ENCODE results near the gene LIME1. TPM values are rescaled to one million over a fixed set of nuclear protein-coding genes. Genes with fewer than 3 reads are reported as not detected.

Gene LIME1
- total and polyA plus RNA-seq, 7 experiments from 2014 or later, result 96.8 to 366 (median 107) TPM

DNA sequence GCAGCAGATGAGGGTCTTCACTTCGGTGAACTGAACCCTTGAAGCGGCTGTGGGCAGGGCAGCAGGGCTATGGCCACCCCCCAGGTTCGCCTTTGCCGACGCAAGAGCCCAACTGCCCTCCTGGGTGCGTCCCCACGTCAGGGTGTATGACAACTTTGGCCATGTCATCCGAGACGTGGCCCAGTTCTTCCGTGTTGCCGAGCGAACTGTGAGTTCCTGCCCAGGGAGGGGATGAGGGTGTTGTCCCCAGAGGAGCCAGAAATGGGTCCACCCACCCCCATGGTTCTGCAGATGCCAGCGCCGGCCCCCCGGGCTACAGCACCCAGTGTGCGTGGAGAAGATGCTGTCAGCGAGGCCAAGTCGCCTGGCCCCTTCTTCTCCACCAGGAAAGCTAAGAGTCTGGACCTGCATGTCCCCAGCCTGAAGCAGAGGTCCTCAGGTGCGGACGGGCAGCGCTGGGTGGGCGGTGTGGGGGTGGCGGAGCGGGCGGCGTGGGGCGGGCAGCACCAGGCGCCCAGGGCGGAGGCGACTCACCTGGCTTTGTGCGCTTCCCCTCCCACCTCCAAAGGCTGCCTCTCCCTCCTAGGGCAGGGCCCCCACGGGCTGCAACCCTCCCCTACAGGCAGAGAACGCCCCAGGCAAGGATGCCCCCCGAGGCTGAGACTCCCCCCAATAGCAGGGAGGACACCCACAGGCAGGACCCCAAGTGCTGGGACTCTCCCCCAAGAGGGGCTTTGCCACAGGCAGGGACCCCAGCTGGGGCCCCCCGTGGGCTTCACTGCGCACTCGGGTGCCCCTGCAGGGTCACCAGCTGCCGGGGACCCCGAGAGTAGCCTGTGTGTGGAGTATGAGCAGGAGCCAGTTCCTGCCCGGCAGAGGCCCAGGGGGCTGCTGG lies 46.2 kb upstream of the LIME1 start:
- no peak overlapping the region for H3K4me3 Mint-ChIP-seq
- H3K27ac ChIP-seq (ENCODE audit: low read depth, low read length), result no peak overlapping the region
- H3K9me3 ChIP-seq (ENCODE audit: control insufficient read depth in 2 of 3, low read length in 3 of 3), result no peaks in the 10 kb centered on the region
- ChIA-PET CTCF (no interaction called here), POLR2A (interaction anchor here (0.6 to 1.4 kb wide), 2 partner anchors 12 kb away, joined by 3 read pairs; no protein-coding TSS in a partner anchor)
- ATAC-seq (no peak), DNase-seq (peak in 1 of 9 donors; percentile 5)
- H3K27me3 ChIP-seq (ENCODE audit: control insufficient read depth in 2 of 2, insufficient read depth in 2 of 2, low read length in 2 of 2), result no peaks in the 10 kb centered on the region
- H3K27me3 Mint-ChIP-seq, result peaks cover 0 to 2% (median 0%) of the 10 kb centered on the region in 5 donors
- peaks cover 0 to 16% (median 5%) of the 10 kb centered on the region in 7 donors for H3K4me1 Mint-ChIP-seq
- H3K27ac Mint-ChIP-seq, result no peak overlapping the region
- H3K4me1 ChIP-seq (ENCODE audit: control insufficient read depth in 2 of 2, insufficient read depth in 2 of 2, low read length in 2 of 2), result peaks cover 0 to 16% of the 10 kb centered on the region in 2 donors
- peaks cover 0 to 5% (median 0%) of the 10 kb centered on the region in 11 donors for H3K9me3 Mint-ChIP-seq
- H3K36me3 Mint-ChIP-seq, result peaks cover 0 to 10% (median 0%) of the 10 kb centered on the region in 5 donors
- intact Hi-C loops (cut with micrococcal nuclease), result no loop called here
- no peak overlapping the region for H3K4me3 ChIP-seq (ENCODE audit: low read length)
- peaks cover 0 to 11% (median 0%) of the 10 kb centered on the region in 3 experiments for H3K36me3 ChIP-seq (ENCODE audit: control insufficient read depth in 2 of 3, insufficient read depth in 3 of 3, low read length in 3 of 3)

DNA sequence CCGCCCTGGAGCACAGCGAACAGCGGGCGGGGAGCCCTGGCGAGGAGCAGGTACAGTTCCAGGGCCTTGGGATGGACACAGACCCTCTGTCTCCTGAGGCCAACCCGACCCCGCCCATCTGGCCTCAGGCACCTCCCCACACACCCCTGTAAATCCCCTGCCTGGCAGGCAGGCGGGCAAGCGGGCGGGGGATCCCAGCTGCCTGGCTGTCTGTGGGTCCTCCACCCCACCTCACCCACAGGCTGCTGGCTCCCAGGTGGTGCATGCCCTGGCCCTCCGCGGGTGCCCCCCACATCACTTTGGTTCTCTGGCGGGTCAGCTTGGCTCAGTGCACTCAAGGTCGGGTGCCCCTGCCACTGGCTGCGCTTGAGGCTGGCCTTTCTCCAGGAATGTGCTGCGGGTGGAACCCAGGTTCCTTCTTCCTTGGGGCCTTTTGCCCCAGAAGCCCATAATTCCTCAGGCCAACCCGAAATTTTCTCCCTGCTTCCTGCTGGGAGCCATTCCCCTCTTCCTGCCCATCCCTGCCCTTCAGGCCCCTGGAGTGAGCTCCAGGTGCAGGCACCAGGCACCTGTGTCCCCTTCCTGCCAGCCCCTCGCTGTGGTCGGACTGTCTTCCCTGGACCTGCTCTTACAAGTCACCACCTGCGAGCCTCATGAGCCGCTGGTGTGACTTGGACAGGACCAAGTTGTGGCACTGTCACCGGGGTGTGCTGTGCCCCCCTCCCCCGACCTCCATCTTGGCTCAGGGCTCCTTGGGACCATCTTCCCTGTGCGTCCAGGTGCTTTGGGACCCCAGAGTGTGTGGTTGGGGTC lies 45.4 kb upstream of the LIME1 start:
- peaks cover 0 to 10% (median 0%) of the 10 kb centered on the region in 5 donors for H3K36me3 Mint-ChIP-seq
- Histone ChIP-seq H3K4me1 (ENCODE audit: control insufficient read depth in 2 of 2, insufficient read depth in 2 of 2, low read length in 2 of 2) (peaks cover 2 to 23% of the 10 kb centered on the region in 2 donors), H3K36me3 (ENCODE audit: control insufficient read depth in 2 of 3, insufficient read depth in 3 of 3, low read length in 3 of 3) (peaks cover 0 to 14% (median 0%) of the 10 kb centered on the region in 3 experiments), H3K27ac (ENCODE audit: low read depth, low read length) (no peak overlapping the region), H3K9me3 (ENCODE audit: control insufficient read depth in 2 of 3, low read length in 3 of 3) (no peaks in the 10 kb centered on the region), H3K27me3 (ENCODE audit: control insufficient read depth in 2 of 2, insufficient read depth in 2 of 2, low read length in 2 of 2) (no peaks in the 10 kb centered on the region), H3K4me3 (ENCODE audit: low read length) (no peak overlapping the region)
- DNase-seq (peak in 1 of 9 donors; percentile 4), ATAC-seq (no peak)
- H3K27me3 Mint-ChIP-seq, result peaks cover 0 to 2% (median 0%) of the 10 kb centered on the region in 5 donors
- CTCF ChIA-PET, result no interaction called here
- H3K4me1 Mint-ChIP-seq, result peaks cover 2 to 16% (median 7%) of the 10 kb centered on the region in 7 donors
- peak overlapping the region in 3 of 9 donors; percentile 32 to 46 (median 33) for H3K27ac Mint-ChIP-seq
- intact Hi-C loops (cut with micrococcal nuclease), result no loop called here
- POLR2A ChIA-PET, result no interaction called here
- H3K4me3 Mint-ChIP-seq, result no peak overlapping the region
- H3K9me3 Mint-ChIP-seq, result peaks cover 0 to 5% (median 0%) of the 10 kb centered on the region in 11 donors

DNA sequence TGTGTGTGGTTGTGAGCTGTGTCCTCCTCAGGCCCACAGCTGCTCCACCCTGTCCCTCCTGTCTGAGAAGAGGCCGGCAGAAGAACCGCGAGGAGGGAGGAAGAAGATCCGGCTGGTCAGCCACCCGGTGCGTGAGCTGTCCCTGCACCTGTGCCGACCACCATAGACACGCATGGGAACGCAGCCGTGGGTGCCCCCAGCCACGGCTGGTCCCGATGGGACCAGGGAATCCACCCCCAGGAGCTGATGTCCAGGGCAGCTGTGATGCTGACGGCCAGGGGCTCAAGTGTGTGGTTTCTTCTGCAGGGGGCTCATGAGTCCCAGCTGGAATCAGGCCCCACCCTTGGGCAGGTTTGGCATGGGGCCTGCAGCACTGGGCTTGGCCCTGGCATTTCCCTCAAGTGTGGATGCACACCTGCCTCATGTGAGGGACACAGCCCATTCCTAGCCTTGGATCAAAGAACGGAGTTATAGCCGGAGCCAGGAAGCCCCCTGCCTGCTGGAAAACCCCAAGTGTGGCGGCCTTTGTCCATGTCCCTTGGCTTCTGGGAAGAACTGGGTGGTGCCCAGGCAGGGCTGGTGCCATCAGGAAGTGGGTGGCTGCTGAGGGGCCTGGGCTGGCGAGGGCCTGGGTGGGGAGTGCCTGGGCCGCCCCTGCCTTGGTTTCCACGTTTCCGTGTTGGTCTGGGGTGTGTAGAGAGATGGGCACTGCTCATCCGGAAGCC lies 44.6 kb upstream of the LIME1 start:
- H3K36me3 ChIP-seq (ENCODE audit: control insufficient read depth in 2 of 3, insufficient read depth in 3 of 3, low read length in 3 of 3), result peaks cover 0 to 14% (median 0%) of the 10 kb centered on the region in 3 experiments
- Mint-ChIP-seq H3K36me3 (peaks cover 0 to 10% (median 0%) of the 10 kb centered on the region in 5 donors), H3K4me3 (no peak overlapping the region), H3K4me1 (peaks cover 5 to 18% (median 7%) of the 10 kb centered on the region in 7 donors), H3K27ac (peak overlapping the region in 2 of 9 donors; percentile 32 to 33), H3K27me3 (peaks cover 0 to 2% (median 0%) of the 10 kb centered on the region in 5 donors), H3K9me3 (peaks cover 0 to 5% (median 0%) of the 10 kb centered on the region in 11 donors)
- no peaks in the 10 kb centered on the region for H3K9me3 ChIP-seq (ENCODE audit: control insufficient read depth in 2 of 3, low read length in 3 of 3)
- no peak overlapping the region for H3K4me3 ChIP-seq (ENCODE audit: low read length)
- ATAC-seq (no peak), DNase-seq (peak in 1 of 9 donors; percentile 5)
- intact Hi-C loops (cut with micrococcal nuclease), result no loop called here
- peaks cover 9 to 24% of the 10 kb centered on the region in 2 donors for H3K4me1 ChIP-seq (ENCODE audit: control insufficient read depth in 2 of 2, insufficient read depth in 2 of 2, low read length in 2 of 2)
- H3K27ac ChIP-seq (ENCODE audit: low read depth, low read length), result no peak overlapping the region
- no peaks in the 10 kb centered on the region for H3K27me3 ChIP-seq (ENCODE audit: control insufficient read depth in 2 of 2, insufficient read depth in 2 of 2, low read length in 2 of 2)
- ChIA-PET POLR2A (interaction anchor here (0.7 kb wide), 1 partner anchor 11 kb away, joined by 3 read pairs; no protein-coding TSS in a partner anchor), CTCF (no interaction called here)

DNA sequence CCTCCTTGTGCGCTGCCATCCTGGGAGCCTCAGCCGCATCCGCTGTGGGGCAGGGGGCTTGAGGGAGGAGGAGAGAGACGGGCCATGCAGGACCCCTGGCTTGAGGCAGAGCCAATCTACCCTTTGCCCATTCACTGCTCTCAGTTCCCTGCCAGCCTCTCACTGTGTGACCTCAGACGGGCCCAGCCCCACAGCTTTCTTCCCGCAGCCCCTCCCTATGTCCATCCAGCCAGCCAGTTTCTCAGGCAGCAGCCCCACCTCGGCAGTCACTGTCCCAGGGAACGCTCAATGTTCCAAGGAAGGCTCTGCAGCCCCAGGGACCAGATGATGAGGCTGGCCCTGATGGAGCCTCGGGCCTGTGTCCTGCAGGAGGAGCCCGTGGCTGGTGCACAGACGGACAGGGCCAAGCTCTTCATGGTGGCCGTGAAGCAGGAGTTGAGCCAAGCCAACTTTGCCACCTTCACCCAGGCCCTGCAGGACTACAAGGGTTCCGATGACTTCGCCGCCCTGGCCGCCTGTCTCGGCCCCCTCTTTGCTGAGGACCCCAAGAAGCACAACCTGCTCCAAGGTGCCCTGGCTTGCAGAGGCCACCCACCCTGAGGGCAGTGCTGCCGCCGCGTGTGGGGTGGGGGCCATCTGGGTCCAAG lies 43.9 kb upstream of the LIME1 start:
- DNase-seq, result peak in 1 of 9 donors; percentile 7

DNA sequence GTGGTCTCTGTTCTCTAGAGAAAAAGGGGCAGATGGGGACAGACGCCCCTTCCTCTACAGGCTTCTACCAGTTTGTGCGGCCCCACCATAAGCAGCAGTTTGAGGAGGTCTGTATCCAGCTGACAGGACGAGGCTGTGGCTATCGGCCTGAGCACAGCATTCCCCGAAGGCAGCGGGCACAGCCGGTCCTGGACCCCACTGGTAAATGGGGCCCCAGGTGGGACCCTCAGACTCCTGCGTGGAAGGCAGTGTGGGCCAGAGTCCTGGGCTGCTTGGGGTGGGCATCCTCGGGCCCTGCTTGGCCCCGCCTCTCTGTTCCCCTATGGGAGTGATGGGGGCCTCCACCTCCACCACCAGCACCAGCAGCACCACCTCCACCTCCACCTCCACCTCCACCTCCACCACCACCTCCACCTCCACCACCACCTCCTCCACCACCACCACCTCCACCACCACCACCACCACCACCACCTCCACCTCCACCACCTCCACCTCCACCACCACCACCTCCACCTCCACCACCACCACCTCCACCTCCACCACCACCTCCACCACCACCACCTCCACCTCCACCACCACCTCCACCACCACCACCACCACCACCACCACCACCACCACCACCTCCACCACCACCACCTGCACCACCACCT lies 43.3 kb upstream of the LIME1 start:
- H3K27me3 Mint-ChIP-seq, result peaks cover 0 to 2% (median 0%) of the 10 kb centered on the region in 5 donors
- H3K9me3 Mint-ChIP-seq, result peaks cover 0 to 5% (median 0%) of the 10 kb centered on the region in 11 donors
- peak in 1 of 9 donors; percentile 7 for DNase-seq
- ChIA-PET POLR2A (no interaction called here), CTCF (no interaction called here)
- H3K27ac Mint-ChIP-seq, result peak overlapping the region in 3 of 9 donors; percentile 9 to 51 (median 28)
- Histone ChIP-seq H3K4me1 (ENCODE audit: control insufficient read depth in 2 of 2, insufficient read depth in 2 of 2, low read length in 2 of 2) (peaks cover 12 to 20% of the 10 kb centered on the region in 2 donors), H3K36me3 (ENCODE audit: control insufficient read depth in 2 of 3, insufficient read depth in 3 of 3, low read length in 3 of 3) (peaks cover 0 to 14% (median 0%) of the 10 kb centered on the region in 3 experiments), H3K27ac (ENCODE audit: low read depth, low read length) (no peak overlapping the region), H3K27me3 (ENCODE audit: control insufficient read depth in 2 of 2, insufficient read depth in 2 of 2, low read length in 2 of 2) (no peaks in the 10 kb centered on the region), H3K4me3 (ENCODE audit: low read length) (no peak overlapping the region), H3K9me3 (ENCODE audit: control insufficient read depth in 2 of 3, low read length in 3 of 3) (no peaks in the 10 kb centered on the region)
- H3K4me1 Mint-ChIP-seq, result peaks cover 5 to 18% (median 6%) of the 10 kb centered on the region in 7 donors
- H3K36me3 Mint-ChIP-seq, result peaks cover 0 to 10% (median 0%) of the 10 kb centered on the region in 5 donors
- H3K4me3 Mint-ChIP-seq, result no peak overlapping the region
- intact Hi-C loops (cut with micrococcal nuclease), result no loop called here
- ATAC-seq, result no peak

More for the DNA sequence above, 43.9 kb upstream of the LIME1 start:
- peaks cover 0 to 2% (median 0%) of the 10 kb centered on the region in 5 donors for H3K27me3 Mint-ChIP-seq
- H3K36me3 Mint-ChIP-seq, result peaks cover 0 to 10% (median 0%) of the 10 kb centered on the region in 5 donors
- Histone ChIP-seq H3K9me3 (ENCODE audit: control insufficient read depth in 2 of 3, low read length in 3 of 3) (no peaks in the 10 kb centered on the region), H3K27me3 (ENCODE audit: control insufficient read depth in 2 of 2, insufficient read depth in 2 of 2, low read length in 2 of 2) (no peaks in the 10 kb centered on the region), H3K4me3 (ENCODE audit: low read length) (no peak overlapping the region), H3K36me3 (ENCODE audit: control insufficient read depth in 2 of 3, insufficient read depth in 3 of 3, low read length in 3 of 3) (peaks cover 0 to 14% (median 0%) of the 10 kb centered on the region in 3 experiments), H3K4me1 (ENCODE audit: control insufficient read depth in 2 of 2, insufficient read depth in 2 of 2, low read length in 2 of 2) (peaks cover 12 to 24% of the 10 kb centered on the region in 2 donors), H3K27ac (ENCODE audit: low read depth, low read length) (no peak overlapping the region)
- ChIA-PET CTCF (no interaction called here), POLR2A (interaction anchor here (0.7 kb wide), 1 partner anchor 11 kb away, joined by 3 read pairs; no protein-coding TSS in a partner anchor)
- H3K9me3 Mint-ChIP-seq, result peaks cover 0 to 5% (median 0%) of the 10 kb centered on the region in 11 donors
- peak overlapping the region in 5 of 9 donors; percentile 51 to 85 (median 67) for H3K27ac Mint-ChIP-seq
- peak overlapping the region in 1 of 10 donors; percentile 45 for H3K4me3 Mint-ChIP-seq
- intact Hi-C loops (cut with micrococcal nuclease), result no loop called here
- ATAC-seq, result no peak
- peaks cover 5 to 18% (median 6%) of the 10 kb centered on the region in 7 donors for H3K4me1 Mint-ChIP-seq

Data from naive thymus-derived CD4-positive, alpha-beta T cell (primary cell).